HepG2 (cell line): ENCODE results near the gene TNFAIP2. TPM values are rescaled to one million over a fixed set of nuclear protein-coding genes. Genes with fewer than 3 reads are reported as not detected.

Source experiments
- AHDC1 ChIP-seq: sonication (generic); formaldehyde crosslinking; IDR thresholded peaks from 2 replicates; pipeline ENCODE4 v1.5.1; 2020; ENCODE audit warnings: mild to moderate bottlenecking, missing genetic modification reagents, borderline replicate concordance
- ETV6 ChIP-seq: sonication (generic); formaldehyde crosslinking; conservative IDR thresholded peaks from 2 replicates; pipeline ENCODE4 v1.4.0; 2020; ENCODE audit warnings: missing genetic modification reagents
- GABPA ChIP-seq, 2 experiments: IDR thresholded peaks; 2 replicates each; pipeline ENCODE4 v1.6.1; 2011 to 2016; ENCODE audit warnings: low read depth in 2 of 2, low read length in 1 of 2, missing biosample characterization in 1 of 2, missing genetic modification characterization in 1 of 2
- HBP1 ChIP-seq: IDR thresholded peaks from 2 replicates; pipeline ENCODE4 v1.6.1; 2016; ENCODE audit warnings: low read depth, control low read depth
- HOXA3 ChIP-seq: sonication (generic); formaldehyde crosslinking; IDR thresholded peaks from 2 replicates; pipeline ENCODE4 v1.5.0; 2020; ENCODE audit warnings: missing genetic modification reagents
- LCORL ChIP-seq, 2 experiments: fragments of 450-650 bp in 1 of 2; sonication (generic) in 1 of 2; formaldehyde crosslinking in 1 of 2; IDR thresholded peaks; 2 replicates each; pipeline versions ENCODE4 v1.5.0 to v1.6.1; 2017 to 2020; ENCODE audit warnings: antibody characterized with exemption in 1 of 2, missing genetic modification reagents in 1 of 2
- MLX ChIP-seq: IDR thresholded peaks from 2 replicates; pipeline ENCODE4 v1.6.1; 2016
- NCOA2 ChIP-seq: sonication (generic); formaldehyde crosslinking; IDR thresholded peaks from 2 replicates; pipeline ENCODE4 v1.8.0; 2022; ENCODE audit warnings: inconsistent platforms
- ONECUT2 ChIP-seq: sonication (generic); formaldehyde crosslinking; IDR thresholded peaks from 2 replicates; pipeline ENCODE4 v1.4.0; 2020; ENCODE audit warnings: missing genetic modification reagents
- POLR2A ChIP-seq, 2 experiments: IDR thresholded peaks; 2 replicates each; pipeline ENCODE4 v1.6.1; 2011; ENCODE audit warnings: low read depth in 2 of 2, low read length in 2 of 2, mild to moderate bottlenecking in 1 of 2, moderate library complexity in 1 of 2; ENCODE audit not compliant: insufficient read depth in 1 of 2
- PTBP1 ChIP-seq: fragments of 200-400 bp; formaldehyde crosslinking; IDR thresholded peaks from 2 replicates; pipeline ENCODE4 v1.6.1; 2018; ENCODE audit warnings: low read length, low read depth; ENCODE audit not compliant: poor library complexity, severe bottlenecking
- STAT6 ChIP-seq: sonication (generic); formaldehyde crosslinking; IDR thresholded peaks from 2 replicates; pipeline ENCODE4 v1.4.0; 2020; ENCODE audit warnings: missing genetic modification reagents, mild to moderate bottlenecking, borderline replicate concordance
- TBX2 ChIP-seq: sonication (generic); formaldehyde crosslinking; IDR thresholded peaks from 2 replicates; pipeline ENCODE4 v1.5.0; 2020; ENCODE audit warnings: missing genetic modification reagents, mild to moderate bottlenecking, borderline replicate concordance
- ZMYM2 ChIP-seq: sonication (generic); formaldehyde crosslinking; IDR thresholded peaks from 2 replicates; pipeline ENCODE4 v1.8.0; 2022; ENCODE audit warnings: mild to moderate bottlenecking, missing genetic modification reagents
- ZNF225 ChIP-seq: sonication (generic); formaldehyde crosslinking; IDR thresholded peaks from 2 replicates; pipeline ENCODE4 v1.4.0; 2020; ENCODE audit warnings: mild to moderate bottlenecking, missing genetic modification reagents
- ZNF431 ChIP-seq: sonication (generic); formaldehyde crosslinking; IDR thresholded peaks from 2 replicates; pipeline ENCODE4 v1.9.0; 2022; ENCODE audit warnings: missing genetic modification reagents, low read depth, mild to moderate bottlenecking, borderline replicate concordance
- polyA plus RNA-seq, 8 experiments: library from polyadenylated mRNA; depleted of rRNA in 3 of 8; stranded (reverse) in 7 of 8; unstranded in 1 of 8; fragments of >200 nt; fragmentation: Illumina TruSeq in 4 of 8; extraction: Trizol in 4 of 8; gene quantifications; 2 replicates each; pipeline versions ENCODE4 v1.2.1 to v1.2.3, GENCODE V29; 2011 to 2016; ENCODE audit warnings: low read depth in 4 of 8, missing spikeins in 1 of 8, mixed read lengths in 1 of 8; ENCODE audit not compliant: insufficient read depth in 1 of 8
- total RNA-seq, 5 experiments: library from RNA; depleted of rRNA; stranded (reverse); fragments of >200 nt; fragmentation: Illumina TruSeq; extraction: Trizol; gene quantifications; 2 replicates each; pipeline ENCODE4 v1.2.3, GENCODE V29; 2016; ENCODE audit warnings: low read depth in 1 of 5

The TNFAIP2 gene
- total and polyA plus RNA-seq, 2 of the 13 experiments (the other 11 are each of a cell fraction or from before 2014, with no cell fraction given): 0.46 to 1.5 TPM

- TF ChIP-seq POLR2A (IDR thresholded peaks at IDR 0.05; ENCODE audit: insufficient read depth in 1 of 2, low read depth in 2 of 2, low read length in 2 of 2) (peak in 1 of 2 experiments; percentile 81; a peak in 2 of 4 replicates), TBX2 (CRISPR knock-in tag) (peak; percentile 93), GABPA (IDR thresholded peaks at IDR 0.05; ENCODE audit: low read depth, low read length) (no peak), GABPA (CRISPR knock-in tag; IDR thresholded peaks at IDR 0.05; ENCODE audit: low read depth) (no peak; the same call in 1 of the 2 replicates), HOXA3 (CRISPR knock-in tag) (peak; percentile 83), NCOA2 (peak; percentile 79), MLX (CRISPR knock-in tag) (no peak; the same call in 1 of the 2 replicates), LCORL (IDR thresholded peaks at IDR 0.05) (peak; percentile 43; the same call in 1 of the 2 replicates), LCORL (CRISPR knock-in tag; IDR thresholded peaks at IDR 0.05) (peak; percentile 99), ETV6 (no peak), PTBP1 (no peak), ONECUT2 (CRISPR knock-in tag) (peak; percentile 37; the same call in 1 of the 2 replicates), HBP1 (CRISPR knock-in tag) (0 out of 2 replicates have a peak, but pooled peaks have one; percentile 47), ZNF431 (CRISPR knock-in tag) (0 out of 2 replicates have a peak, but pooled peaks have one; percentile 8), ZMYM2 (CRISPR knock-in tag) (no peak), STAT6 (CRISPR knock-in tag) (peak; percentile 81; the same call in 1 of the 2 replicates), ZNF225 (CRISPR knock-in tag) (0 out of 2 replicates have a peak, but pooled peaks have one; percentile 53), AHDC1 (CRISPR knock-in tag) (peak; percentile 60; the same call in 1 of the 2 replicates)
Observed at GRCh38 chr14:103099081-103099732, 24.1 kb upstream of the TNFAIP2 start (continued).
